ENCODE measurements around the gene TYMS.
"Not testable (repeated sequence)": the region's sequence is repeated elsewhere in the genome, so short reads cannot be mapped to it uniquely, and the experiment has no call there.

The TYMS gene

GRCh38 chr18:677145-677544, 19.7 kb downstream of the TYMS start:
- no peak for DNase-seq (ENCODE audit: low read depth, low spot score)

- no peak for DNase-seq (ENCODE audit: low read depth, low spot score)
Observed at GRCh38 chr18:677951-678381, 20.5 kb downstream of the TYMS start.

DNA sequence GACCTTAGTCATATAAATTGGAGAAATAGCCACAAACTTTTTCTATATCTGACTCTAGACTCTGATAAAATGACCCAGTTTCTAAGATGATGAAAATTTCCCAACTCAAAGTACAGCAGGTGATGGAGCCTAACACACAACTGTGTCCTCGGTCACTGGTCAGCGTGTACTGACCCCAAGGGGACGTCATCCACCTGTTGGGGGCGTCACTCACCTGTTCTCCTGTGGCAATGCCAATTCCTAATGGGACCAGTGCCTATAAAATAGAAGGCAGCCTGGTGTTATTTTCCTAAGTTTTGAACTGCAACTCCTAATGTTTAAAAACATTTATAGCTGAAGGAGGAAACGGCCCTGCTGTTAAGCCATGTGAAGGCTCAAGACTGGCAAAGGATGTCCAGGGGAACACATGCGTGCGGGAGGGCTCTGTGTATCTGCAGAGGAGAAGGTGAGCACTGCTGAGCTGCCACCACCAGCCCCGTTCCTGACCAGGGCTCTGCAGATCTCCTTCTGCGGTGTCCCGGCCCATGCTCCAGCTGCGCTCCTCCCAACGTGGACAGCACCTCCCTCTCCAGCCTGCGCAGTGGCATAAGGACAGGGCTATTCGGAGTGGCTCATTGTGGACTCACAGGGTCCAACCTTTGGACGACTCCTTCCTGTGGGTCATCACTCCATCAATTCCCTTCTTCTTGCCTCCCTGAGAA, 21.2 kb downstream of the TYMS start:
- DNase-seq (ENCODE audit: low read depth, low spot score), result no peak

GRCh38 chr18:679516-679915, 22.1 kb downstream of the TYMS start:
- DNase-seq (ENCODE audit: low read depth, low spot score), result no peak

DNA sequence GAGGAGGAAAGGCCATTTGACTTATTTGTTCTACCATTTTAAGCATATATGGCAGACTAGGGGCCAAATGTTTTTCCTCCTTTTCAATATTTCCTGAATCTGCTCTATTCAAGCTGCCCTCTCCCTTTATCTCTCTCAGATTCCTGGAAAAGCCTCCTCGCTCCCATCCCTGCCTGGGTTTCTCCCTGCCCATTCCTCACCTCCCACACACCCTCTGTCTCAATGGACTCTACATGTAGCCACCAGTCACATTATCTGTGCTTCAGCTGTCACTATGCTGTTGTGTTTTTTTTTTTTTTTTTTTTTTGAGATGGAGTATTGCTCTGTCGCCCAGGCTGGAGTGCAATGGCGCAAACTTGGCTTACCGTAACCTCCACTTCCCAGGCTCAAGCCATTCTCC, 22.9 kb downstream of the TYMS start:
- no peak for DNase-seq (ENCODE audit: low read depth, low spot score)

- DNase-seq (ENCODE audit: low read depth, low spot score), result no peak
Observed at GRCh38 chr18:681985-682384, 24.5 kb downstream of the TYMS start.

DNA sequence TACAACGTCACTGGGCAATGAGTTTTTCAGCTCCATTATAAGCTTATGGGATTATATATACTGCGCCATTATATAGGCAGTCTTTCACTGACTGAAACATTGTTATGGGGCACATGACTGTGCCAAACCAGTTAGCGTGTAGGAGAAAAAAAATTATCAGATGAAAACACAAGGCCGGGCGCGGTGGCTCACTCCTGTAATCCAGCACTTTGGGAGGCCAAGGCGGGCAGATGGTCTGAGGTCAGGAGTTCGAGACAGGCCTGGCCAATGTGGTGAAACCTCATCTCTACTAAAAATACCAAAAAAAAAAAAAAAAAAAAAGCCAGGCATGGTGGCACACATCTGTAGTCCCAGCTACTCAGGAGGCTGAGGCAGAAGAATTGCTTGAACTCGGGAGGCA, 25.0 kb downstream of the TYMS start:
- not testable (repeated sequence) for DNase-seq (ENCODE audit: low read depth, low spot score)

- DNase-seq (ENCODE audit: low read depth, low spot score), result no peak
Observed at GRCh38 chr18:682833-683232, 25.4 kb downstream of the TYMS start.

DNA sequence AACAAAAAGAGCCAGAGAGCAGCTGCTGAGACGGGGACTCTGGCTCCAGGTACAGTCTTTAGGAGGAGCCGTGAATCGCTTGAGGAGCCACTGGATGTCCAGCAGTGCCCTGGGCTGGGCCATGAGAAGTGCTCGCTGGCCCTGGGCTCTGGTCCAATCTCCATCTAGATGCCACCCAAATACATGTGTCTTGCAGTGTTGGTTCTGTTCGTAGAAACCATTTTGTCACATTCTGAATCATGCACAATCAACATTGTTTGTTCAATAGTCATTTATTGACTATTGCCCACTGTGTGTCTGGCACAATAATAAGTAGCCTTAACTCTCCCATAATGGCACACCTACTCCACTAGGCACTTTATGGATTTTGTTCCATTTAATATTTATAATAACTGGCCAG, 26.1 kb downstream of the TYMS start:
- no peak for DNase-seq (ENCODE audit: low read depth, low spot score)

DNA sequence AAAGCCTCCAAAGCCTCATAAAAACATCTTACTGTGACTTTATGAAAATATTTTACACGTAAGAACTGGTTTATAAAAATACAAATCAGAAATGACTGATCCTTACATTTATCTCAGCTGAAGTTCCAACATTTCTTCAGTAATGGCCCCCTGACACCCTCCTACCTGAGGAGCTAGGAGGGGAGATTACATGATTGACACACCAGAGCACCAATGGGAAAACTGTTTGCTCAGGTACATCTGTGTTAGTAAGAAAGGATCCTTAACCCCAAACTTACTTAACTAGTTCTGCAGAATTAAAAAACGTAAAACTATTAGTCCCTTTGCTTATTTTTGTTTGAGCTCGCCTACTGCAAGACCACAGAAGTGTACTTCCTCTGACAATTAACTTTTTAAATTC, 28.0 kb downstream of the TYMS start:
- no peak for DNase-seq (ENCODE audit: low read depth, low spot score)

DNA sequence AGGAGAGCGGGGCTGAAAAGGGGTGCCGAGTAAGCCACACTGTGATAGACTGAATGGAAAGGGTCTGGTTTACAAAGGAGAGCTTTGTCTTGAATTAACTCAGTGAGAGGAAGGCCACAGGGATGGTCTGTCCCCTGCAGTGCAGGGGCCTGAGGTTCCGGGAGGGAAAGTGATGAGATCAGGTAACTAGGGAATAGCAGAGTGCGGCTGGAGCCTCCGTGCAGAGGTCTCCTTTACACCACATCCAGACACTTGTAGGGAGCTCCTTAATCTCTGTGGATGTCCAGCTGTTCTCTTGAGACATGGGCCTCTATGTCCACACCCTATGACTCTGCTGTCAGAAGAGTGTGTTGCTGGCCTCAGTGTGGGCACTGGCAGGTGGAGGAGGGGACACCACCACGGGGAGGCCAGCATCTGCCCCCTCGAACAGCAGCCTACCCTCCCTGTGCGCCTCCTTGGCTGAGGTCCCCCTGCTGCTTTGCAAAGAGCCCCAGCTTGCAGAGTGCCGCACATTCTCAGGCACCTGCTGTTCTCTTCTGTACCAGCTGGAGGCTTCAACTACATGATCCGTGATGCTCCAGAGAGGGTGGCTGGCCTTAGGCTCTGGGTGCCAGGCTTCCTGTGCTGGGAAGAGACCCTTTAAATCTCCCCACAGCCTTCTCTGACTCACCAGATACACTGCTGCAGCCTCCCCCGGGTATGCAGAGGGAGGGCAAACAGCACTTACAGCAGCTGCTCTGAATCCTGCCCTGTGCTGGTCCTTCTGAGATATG, 29.1 kb downstream of the TYMS start:
- no peak for DNase-seq (ENCODE audit: low read depth, low spot score)

DNA sequence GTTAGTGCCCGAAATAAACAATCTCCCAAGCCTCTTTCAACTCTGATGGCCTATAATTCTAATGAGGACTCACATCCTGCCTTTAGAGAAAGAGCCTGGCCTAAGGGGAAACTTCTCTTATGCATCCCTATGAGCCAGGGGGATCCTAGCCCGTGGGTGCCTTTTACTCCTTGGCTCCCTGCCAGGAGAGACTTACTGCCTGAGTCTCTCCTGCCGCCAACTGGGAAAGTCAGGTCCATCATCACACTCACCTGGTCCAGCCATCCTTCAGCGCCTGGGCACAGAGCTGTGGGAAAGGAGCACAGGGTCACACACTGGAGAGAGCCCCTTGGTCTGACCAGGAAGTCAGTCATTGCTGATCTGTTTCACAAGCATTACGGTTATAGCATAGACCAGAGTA, 30.9 kb downstream of the TYMS start:
- DNase-seq (ENCODE audit: low read depth, low spot score), result no peak

DNA sequence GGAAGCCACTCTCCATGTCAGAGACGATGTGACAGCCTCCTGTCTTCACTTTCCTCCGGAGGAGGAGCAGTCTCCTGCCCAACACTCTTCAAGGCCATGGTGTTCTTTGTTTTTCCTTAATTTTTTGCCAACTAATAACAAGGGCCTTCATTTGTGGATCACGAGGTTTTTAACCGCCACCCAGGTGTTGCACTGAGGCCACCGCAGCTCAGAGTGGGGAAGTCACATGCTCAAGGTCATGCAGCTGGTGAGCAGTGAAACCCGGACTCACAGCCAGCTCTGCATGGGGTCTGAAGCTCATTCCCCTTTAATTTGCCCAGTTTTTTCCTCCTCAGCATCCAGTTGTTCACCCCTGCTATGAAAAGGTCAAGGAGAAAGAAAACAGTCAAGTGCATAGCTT, 35.4 kb downstream of the TYMS start:
- DNase-seq (ENCODE audit: low read depth, low spot score), result no peak

- no peak for DNase-seq (ENCODE audit: low read depth, low spot score)
Observed at GRCh38 chr18:693466-694187, 36.2 kb downstream of the TYMS start.

- no peak for DNase-seq (ENCODE audit: low read depth, low spot score)
Observed at GRCh38 chr18:697012-697411, 39.6 kb downstream of the TYMS start.

DNA sequence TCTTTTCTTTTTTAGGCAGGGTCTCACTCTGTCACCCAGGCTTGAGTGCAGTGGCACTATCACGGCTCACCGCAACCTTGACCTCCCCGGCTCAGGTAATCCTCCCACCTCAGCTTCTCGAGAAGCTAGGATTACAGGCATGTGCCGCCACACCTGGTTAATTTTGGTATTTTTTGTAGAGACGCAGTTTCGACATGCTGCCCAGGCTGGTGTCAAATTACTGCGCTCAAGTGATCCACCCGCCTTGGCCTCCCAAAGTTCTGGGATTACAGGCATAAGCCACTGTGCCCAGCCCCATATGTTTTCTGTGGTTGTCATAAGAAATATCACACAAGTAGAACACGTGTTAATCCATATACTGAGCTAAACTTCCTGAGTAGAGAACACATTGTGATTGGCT, 40.3 kb downstream of the TYMS start:
- DNase-seq (ENCODE audit: low read depth, low spot score), result no peak

DNA sequence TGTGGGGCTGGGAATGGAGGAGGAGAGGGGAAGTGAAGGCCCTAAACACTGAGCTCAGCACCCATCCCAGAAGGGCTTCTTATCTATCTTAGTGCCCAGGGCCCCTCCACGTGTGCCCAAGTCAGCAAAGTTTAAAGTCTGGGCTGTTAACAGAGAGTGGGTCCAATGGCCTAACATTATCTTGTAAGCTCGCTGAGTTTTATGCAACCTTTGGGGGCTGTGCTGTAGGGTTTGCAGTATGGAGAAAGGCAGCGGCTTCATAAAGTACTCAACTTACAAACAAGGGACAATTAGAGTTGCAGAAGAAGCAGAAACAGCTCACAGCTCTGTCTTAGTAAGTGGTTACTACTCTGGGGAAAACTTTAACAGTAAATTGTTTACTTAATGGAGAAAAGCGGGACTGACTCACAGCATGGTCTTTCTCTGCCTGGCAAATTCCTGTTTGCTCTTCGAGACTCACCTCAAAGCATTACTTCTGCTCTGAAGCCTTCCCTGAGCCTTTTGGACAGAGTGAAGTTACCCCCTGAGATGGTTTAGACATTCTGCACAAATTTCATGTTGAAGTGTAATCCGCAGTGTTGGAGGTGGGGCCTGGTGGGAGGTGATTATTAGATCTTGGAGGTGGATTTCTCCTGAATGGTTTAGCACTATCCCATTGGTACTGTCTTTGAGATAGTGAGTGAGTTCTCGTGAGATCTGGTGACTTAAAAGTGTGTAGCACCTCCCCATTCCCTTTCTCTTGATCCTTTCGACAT, 45.9 kb downstream of the TYMS start:
- DNase-seq (ENCODE audit: low read depth, low spot score), result no peak

DNA sequence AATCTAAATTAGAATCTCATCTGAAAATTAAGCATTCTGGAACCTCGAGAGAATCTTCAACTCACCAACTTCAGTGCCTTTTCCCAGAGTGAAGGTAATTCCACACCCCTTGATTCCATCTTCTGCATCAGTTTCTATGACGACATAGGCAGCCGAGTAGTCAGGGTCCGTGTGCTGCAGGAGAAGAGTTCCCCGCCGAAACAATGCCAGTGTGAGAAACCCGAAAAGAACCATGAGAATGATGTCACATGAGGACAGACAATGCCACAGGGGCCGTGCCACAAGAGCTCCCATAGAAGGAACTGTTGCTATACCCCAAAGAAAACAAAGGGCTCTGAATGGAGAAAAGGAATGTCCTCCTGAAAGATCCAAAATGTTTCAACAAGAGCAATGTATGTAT, 49.0 kb downstream of the TYMS start:
- no peak for DNase-seq (ENCODE audit: low read depth, low spot score)

DNA sequence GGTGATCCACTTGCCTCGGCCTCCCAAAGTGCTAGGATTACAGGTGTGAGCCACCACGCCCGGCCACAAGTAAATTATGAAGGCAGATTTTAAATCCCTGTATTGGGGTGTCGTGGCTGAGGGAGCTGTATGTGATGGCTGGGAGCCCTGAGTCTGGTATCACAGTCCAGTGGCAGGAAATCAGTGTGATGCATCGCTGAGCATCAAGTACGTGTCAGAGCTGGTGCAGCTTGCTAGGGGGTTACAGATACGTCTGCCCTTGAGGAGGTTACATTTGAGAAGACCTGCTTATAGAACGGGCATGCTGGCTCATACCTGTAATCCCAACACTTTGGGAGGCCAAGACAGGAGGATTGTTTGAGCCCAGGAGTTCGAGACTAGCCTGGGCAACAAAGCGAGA, 50.6 kb downstream of the TYMS start:
- no peak for DNase-seq (ENCODE audit: low read depth, low spot score)

DNA sequence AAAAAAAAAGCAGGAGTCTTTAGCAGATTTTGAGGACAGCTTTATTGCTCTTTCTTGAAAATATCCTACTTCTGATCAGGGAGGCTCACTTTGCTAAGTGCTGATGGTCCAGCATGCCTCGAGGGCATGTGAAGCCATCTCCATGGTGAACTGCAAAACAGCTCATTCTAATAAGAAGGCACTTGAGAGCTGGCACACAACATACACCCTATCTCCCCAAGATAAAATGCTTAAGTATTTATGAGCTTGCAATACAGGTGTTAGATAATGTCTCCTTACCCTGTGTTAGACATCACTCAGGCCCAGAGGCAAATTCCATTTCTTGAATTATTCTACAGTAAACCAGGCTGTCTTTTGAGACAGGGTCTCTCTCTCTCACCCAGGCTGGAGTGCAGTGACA, 52.3 kb downstream of the TYMS start:
- no peak for DNase-seq (ENCODE audit: low read depth, low spot score)

- no peak for DNase-seq (ENCODE audit: low read depth, low spot score)
Observed at GRCh38 chr18:710418-711300, 53.2 kb downstream of the TYMS start.

Data from activated CD4-positive, CD25-positive, alpha-beta regulatory T cell treated with anti-CD3 and anti-CD28 coated beads, Interleukin-2, amount 50 U/mL, for 16 hours (primary cell).